Fibroblast of the aortic adventitia (primary cell): ENCODE results near the gene DNAH17. TPM values are rescaled to one million over a fixed set of nuclear protein-coding genes. Genes with fewer than 3 reads are reported as not detected.

ENCODE experiments used
- DNase-seq: peaks from one replicate; pipeline ENCODE4 v3.0.0-alpha.2; 2010; ENCODE audit warnings: low read depth
- H3K4me3 ChIP-seq: 2 replicates; pipeline ENCODE4 v1.5.1; 2011; ENCODE audit warnings: low read depth, mild to moderate bottlenecking, control low read depth, low read length, moderate library complexity
- total RNA-seq: library from RNA; depleted of rRNA; stranded (reverse); fragments of >200 nt; gene quantifications from 2 replicates; pipeline ENCODE4 v1.2.3, GENCODE V29; 2012; ENCODE audit warnings: low replicate concordance
- TF ChIP-seq, protein P1 (sequence below): IDR thresholded peaks from 2 replicates; pipeline ENCODE4 v1.5.1; 2011; ENCODE audit warnings: mild to moderate bottlenecking, low read length, control low read depth, inconsistent platforms; ENCODE audit not compliant: insufficient read depth

Gene DNAH17
- total RNA-seq, 1 donor: not detected

DNA sequence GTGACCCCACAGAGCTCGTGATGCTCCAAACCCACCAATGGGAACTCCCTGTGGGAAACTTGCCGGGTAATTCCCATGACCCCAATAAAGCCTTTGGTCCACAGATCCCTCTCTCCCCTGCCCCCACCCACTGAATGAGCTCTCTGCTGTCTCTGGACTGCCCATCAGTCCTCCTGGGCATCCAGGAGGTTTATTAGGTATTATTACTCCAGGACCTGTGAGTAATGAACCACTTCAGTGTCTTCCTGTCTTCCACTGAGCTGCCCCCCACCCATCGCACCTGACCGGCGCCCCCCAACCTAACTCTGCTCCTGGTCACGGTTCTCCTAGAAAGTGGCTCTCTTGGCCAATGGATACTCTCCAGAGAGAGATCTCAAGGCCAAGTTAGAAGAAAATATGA lies 28.7 kb upstream of the DNAH17 start:
- DNase-seq: no peak
- TF ChIP-seq, protein P1, sequence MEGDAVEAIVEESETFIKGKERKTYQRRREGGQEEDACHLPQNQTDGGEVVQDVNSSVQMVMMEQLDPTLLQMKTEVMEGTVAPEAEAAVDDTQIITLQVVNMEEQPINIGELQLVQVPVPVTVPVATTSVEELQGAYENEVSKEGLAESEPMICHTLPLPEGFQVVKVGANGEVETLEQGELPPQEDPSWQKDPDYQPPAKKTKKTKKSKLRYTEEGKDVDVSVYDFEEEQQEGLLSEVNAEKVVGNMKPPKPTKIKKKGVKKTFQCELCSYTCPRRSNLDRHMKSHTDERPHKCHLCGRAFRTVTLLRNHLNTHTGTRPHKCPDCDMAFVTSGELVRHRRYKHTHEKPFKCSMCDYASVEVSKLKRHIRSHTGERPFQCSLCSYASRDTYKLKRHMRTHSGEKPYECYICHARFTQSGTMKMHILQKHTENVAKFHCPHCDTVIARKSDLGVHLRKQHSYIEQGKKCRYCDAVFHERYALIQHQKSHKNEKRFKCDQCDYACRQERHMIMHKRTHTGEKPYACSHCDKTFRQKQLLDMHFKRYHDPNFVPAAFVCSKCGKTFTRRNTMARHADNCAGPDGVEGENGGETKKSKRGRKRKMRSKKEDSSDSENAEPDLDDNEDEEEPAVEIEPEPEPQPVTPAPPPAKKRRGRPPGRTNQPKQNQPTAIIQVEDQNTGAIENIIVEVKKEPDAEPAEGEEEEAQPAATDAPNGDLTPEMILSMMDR: no peak
- H3K4me3 ChIP-seq: no peak overlapping the region

DNA sequence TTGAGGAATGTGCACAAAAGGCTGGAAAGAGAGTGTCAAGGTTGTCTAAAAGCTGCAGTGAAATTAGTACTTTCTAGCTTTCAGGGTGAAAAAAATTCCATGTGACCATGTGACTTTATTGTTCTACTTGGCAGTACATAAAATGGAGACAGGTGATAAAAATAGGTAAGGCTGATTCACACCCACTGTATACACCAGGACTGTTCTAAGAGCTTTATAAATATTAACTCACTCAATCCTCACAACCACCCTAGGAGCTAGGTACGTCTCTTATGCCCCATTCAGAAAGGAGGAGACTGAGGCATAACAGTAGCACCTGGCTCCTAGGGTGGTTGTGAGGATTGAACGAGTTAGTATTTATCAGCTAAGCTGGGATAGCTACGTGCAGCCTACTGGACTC lies 28.2 kb upstream of the DNAH17 start:
- no peak for DNase-seq
- TF ChIP-seq, protein P1: no peak
- H3K4me3 ChIP-seq: no peak overlapping the region

DNA sequence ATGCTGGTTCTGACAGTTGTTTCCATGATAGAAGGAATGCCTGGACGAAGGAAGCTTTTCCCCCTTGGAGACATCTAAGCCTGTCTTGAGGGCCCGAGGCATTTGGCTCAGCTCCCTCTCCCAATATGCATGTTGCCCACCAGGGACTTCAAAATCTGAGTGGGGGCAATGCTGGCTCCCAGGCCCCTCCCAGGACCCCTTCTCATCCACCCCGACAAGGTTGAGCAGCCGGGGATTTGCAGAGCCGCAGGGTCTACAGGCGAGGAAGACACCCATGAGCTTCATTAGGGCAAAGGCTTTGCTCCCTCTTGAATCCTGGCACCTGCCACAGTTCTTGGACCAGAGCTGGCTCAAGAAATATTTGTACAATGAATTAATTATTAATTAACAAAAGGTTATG lies 25.1 kb upstream of the DNAH17 start:
- TF ChIP-seq, protein P1: no peak

DNA sequence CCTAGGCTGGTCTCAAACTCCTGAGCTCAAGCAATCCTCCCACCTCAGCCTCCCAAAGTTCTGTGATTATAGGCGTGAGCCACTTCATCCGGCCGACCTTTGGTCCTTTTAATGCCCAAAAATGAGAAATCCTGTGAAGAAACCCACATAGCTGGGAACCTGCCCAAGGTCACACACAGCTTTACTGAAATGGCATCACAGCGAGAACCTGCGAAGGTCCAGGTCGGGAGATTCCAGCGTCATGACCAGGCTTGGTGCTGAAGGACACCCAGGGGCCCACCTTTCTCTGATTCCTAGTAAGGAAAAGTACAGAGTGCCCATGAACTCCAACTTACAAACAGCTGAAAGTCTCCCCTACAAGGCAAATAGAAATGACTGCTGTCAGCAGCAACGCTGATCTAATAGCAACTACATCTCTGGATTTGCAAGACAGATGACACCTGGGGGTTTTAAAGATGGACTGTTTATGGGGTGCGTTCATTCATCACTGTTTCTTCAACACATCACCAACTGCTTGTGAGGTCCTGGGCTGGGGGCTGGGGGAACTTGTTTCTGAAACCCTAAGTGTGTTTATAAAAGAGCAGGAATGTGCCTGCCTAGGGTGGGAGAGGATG lies 24.5 kb upstream of the DNAH17 start:
- H3K4me3 ChIP-seq: no peak overlapping the region
- DNase-seq: no peak
- TF ChIP-seq, protein P1: no peak

More for the DNA sequence above, 25.1 kb upstream of the DNAH17 start:
- DNase-seq: no peak
- no peak overlapping the region for H3K4me3 ChIP-seq

DNA sequence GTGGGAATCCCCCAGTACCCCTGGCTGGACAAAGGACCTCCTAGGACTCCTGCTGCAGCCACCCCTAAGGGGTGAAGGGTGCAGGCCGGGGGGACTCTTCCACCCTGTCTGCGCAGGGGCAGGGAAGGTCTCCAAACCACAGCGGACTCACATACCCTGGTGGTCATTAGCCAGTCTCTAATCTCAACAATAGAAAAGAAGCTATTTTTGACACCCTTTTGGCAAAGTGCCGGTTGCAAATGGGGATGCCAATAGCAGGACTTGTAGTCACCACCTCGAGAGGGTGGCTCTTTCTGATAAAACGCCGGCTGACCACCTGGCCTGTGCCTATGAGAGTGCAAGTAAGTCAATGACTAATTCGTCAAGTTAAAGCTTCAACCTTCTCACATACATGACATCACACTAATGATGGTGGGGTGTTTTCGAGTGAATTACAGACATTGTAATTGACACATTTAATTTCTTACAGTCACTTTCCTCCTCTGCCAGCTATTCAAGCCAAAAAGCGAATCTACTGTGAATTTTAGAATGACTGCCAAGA lies 23.1 kb upstream of the DNAH17 start:
- peak; percentile 56 for DNase-seq
- no peak overlapping the region for H3K4me3 ChIP-seq
- TF ChIP-seq, protein P1: no peak

DNA sequence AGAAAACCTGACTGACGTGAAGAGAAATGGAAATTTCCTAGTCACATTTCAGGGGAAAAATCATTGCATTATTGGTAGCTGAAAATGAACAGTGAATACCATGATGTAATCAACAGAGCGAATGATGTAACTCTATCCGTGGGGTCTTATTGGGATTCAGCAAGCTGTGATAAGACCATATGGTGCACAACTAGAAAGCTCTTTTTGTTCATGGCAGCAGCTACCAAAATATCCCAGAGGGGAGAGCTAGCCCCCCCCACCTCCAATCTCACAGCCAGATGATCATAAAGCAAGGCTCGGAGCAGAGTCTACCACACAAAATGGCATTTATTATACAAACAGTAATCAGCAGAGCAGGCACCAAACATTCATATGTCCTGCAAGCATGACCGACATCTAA lies 22.2 kb upstream of the DNAH17 start:
- TF ChIP-seq, protein P1: no peak
- DNase-seq: no peak

More for the DNA sequence above, 22.2 kb upstream of the DNAH17 start:
- H3K4me3 ChIP-seq: no peak overlapping the region
